HEK293 (cell line): ENCODE data around the gene TBC1D24.
A peak's percentile ranks its signal among the peaks of the same experiment; 100 is the strongest.

Experiments used
- CTCF ChIA-PET: fragments of 350-600 bp; formaldehyde crosslinking; extraction: SDS; loops from one replicate; lab custom pipeline; 2021; ENCODE audit warnings: antibody characterized with exemption; lab: Yijun Ruan, JAX
- POLR2A ChIA-PET: fragments of 300-600 bp; formaldehyde crosslinking; extraction: SDS; loops from one replicate; lab custom pipeline; 2020; ENCODE audit warnings: antibody characterized with exemption, inconsistent platforms; lab: Yijun Ruan, JAX
- H3K27ac ChIP-seq: fragments of 200-500 bp; sonication (Bioruptor generic); 2 replicates; pipeline ENCODE4 v1.5.1; 2014; ENCODE audit warnings: low read depth, low read length, control low read depth, inconsistent platforms; ENCODE audit errors: extremely low read depth
- H3K36me3 ChIP-seq, 2 experiments: fragments of 200-500 bp in 1 of 2; sonication (Bioruptor generic) in 1 of 2; 1 replicate in 1 of 2; 2 replicates in 1 of 2; pipeline ENCODE4 v1.5.1; 2014 to 2017; ENCODE audit warnings: inconsistent platforms in 2 of 2, low read length in 2 of 2; ENCODE audit not compliant: control insufficient read depth in 2 of 2, insufficient read depth in 1 of 2
- H3K4me1 ChIP-seq: fragments of 200-500 bp; sonication (Bioruptor generic); 2 replicates; pipeline ENCODE4 v1.5.1; 2014; ENCODE audit warnings: mild to moderate bottlenecking, low read length, inconsistent platforms; ENCODE audit not compliant: control insufficient read depth, insufficient read depth
- H3K4me3 ChIP-seq: 2 replicates; pipeline ENCODE4 v1.5.1; 2011; ENCODE audit warnings: low read depth, mild to moderate bottlenecking, control low read depth, low read length, moderate library complexity
- H3K9me3 ChIP-seq: fragments of 200-500 bp; sonication (Bioruptor generic); 2 replicates; pipeline ENCODE4 v1.5.1; 2014; ENCODE audit warnings: low read depth, low read length, inconsistent platforms; ENCODE audit not compliant: control insufficient read depth, insufficient read depth
- EGR2 ChIP-seq: fragments of 450-650 bp; formaldehyde crosslinking; IDR thresholded peaks from 2 replicates; pipeline ENCODE4 v1.5.1; 2016; ENCODE audit warnings: low read depth, missing biosample characterization, missing genetic modification characterization
- KLF16 ChIP-seq: fragments of 450-650 bp; formaldehyde crosslinking; IDR thresholded peaks from 2 replicates; pipeline ENCODE4 v1.5.1; 2017; ENCODE audit warnings: missing biosample characterization, missing genetic modification characterization
- MEIS1 ChIP-seq: sonication (generic); formaldehyde crosslinking; IDR thresholded peaks from 2 replicates; pipeline ENCODE4 v1.8.1; 2022; ENCODE audit warnings: missing genetic modification reagents, mild to moderate bottlenecking, borderline replicate concordance
- MZF1 ChIP-seq: fragments of 450-650 bp; formaldehyde crosslinking; IDR thresholded peaks from 2 replicates; pipeline ENCODE4 v1.5.1; 2017; ENCODE audit warnings: missing biosample characterization, missing genetic modification characterization, borderline replicate concordance
- REPIN1 ChIP-seq: fragments of 450-650 bp; formaldehyde crosslinking; IDR thresholded peaks from 2 replicates; pipeline ENCODE4 v1.5.1; 2017; ENCODE audit warnings: missing biosample characterization, missing genetic modification characterization, low read depth
- SALL2 ChIP-seq: fragments of 450-650 bp; formaldehyde crosslinking; IDR thresholded peaks from 2 replicates; pipeline ENCODE4 v1.5.0; 2017; ENCODE audit warnings: missing biosample characterization, mild to moderate bottlenecking, missing genetic modification characterization, borderline replicate concordance
- SCRT2 ChIP-seq: fragments of 450-650 bp; formaldehyde crosslinking; IDR thresholded peaks from 2 replicates; pipeline ENCODE4 v1.5.1; 2016; ENCODE audit warnings: missing biosample characterization, missing genetic modification characterization
- YY1 ChIP-seq: fragments of 450-650 bp; formaldehyde crosslinking; IDR thresholded peaks from 2 replicates; pipeline ENCODE4 v1.5.1; 2018; ENCODE audit warnings: missing biosample characterization, missing genetic modification characterization
- ZNF132 ChIP-seq: fragments of 450-650 bp; formaldehyde crosslinking; IDR thresholded peaks from 2 replicates; pipeline ENCODE4 v1.5.1; 2017; ENCODE audit warnings: missing biosample characterization, missing genetic modification characterization, borderline replicate concordance
- ZNF292 ChIP-seq: fragments of 450-650 bp; formaldehyde crosslinking; IDR thresholded peaks from 2 replicates; pipeline ENCODE4 v1.5.1; 2016; ENCODE audit warnings: low read depth, missing biosample characterization, missing genetic modification characterization, borderline replicate concordance
- ZNF311 ChIP-seq: fragments of 450-650 bp; formaldehyde crosslinking; IDR thresholded peaks from 2 replicates; pipeline ENCODE4 v1.5.1; 2017; ENCODE audit warnings: missing biosample characterization, missing genetic modification characterization, borderline replicate concordance
- ZNF335 ChIP-seq: fragments of 450-650 bp; formaldehyde crosslinking; conservative IDR thresholded peaks from 2 replicates; pipeline ENCODE4 v1.5.1; 2016; ENCODE audit warnings: missing biosample characterization, missing genetic modification characterization
- ZNF341 ChIP-seq: fragments of 450-650 bp; formaldehyde crosslinking; IDR thresholded peaks from 2 replicates; pipeline ENCODE4; 2016; ENCODE audit warnings: low read depth, missing biosample characterization, missing genetic modification characterization
- ZNF416 ChIP-seq: fragments of 450-650 bp; formaldehyde crosslinking; IDR thresholded peaks from 2 replicates; pipeline ENCODE4 v1.5.1; 2016; ENCODE audit warnings: missing biosample characterization, missing genetic modification characterization
- ZNF433 ChIP-seq: fragments of 450-650 bp; formaldehyde crosslinking; IDR thresholded peaks from 2 replicates; pipeline ENCODE4 v1.5.1; 2016; ENCODE audit warnings: missing biosample characterization, missing genetic modification characterization, low read depth
- ZNF544 ChIP-seq: fragments of 450-650 bp; formaldehyde crosslinking; IDR thresholded peaks from 2 replicates; pipeline ENCODE4 v1.5.0; 2017; ENCODE audit warnings: missing biosample characterization, missing genetic modification characterization
- ZNF560 ChIP-seq: fragments of 450-650 bp; formaldehyde crosslinking; IDR thresholded peaks from 2 replicates; pipeline ENCODE4 v1.5.1; 2017; ENCODE audit warnings: missing biosample characterization, missing genetic modification characterization, borderline replicate concordance
- ZNF585B ChIP-seq: fragments of 450-650 bp; formaldehyde crosslinking; IDR thresholded peaks from 2 replicates; pipeline ENCODE4 v1.5.1; 2016; ENCODE audit warnings: missing biosample characterization, missing genetic modification characterization
- ZNF664 ChIP-seq: fragments of 450-650 bp; formaldehyde crosslinking; IDR thresholded peaks from 2 replicates; pipeline ENCODE4 v1.5.1; 2016; ENCODE audit warnings: missing biosample characterization, missing genetic modification characterization
- ZNF707 ChIP-seq: fragments of 450-650 bp; formaldehyde crosslinking; IDR thresholded peaks from 2 replicates; pipeline ENCODE4 v1.5.1; 2016; ENCODE audit warnings: missing biosample characterization, missing genetic modification characterization
- ZNF830 ChIP-seq: fragments of 450-650 bp; IDR thresholded peaks from 2 replicates; pipeline ENCODE4 v1.5.0; 2018; ENCODE audit warnings: missing biosample characterization, missing genetic modification characterization, low read depth, mild to moderate bottlenecking, moderate library complexity
- TF ChIP-seq, protein P1 (sequence below): fragments of 450-650 bp; formaldehyde crosslinking; IDR thresholded peaks from 2 replicates; pipeline ENCODE4 v1.5.1; 2017; ENCODE audit warnings: missing biosample characterization, mild to moderate bottlenecking, missing genetic modification characterization, moderate library complexity
- TF ChIP-seq, protein P2 (sequence below): fragments of 450-650 bp; formaldehyde crosslinking; conservative IDR thresholded peaks from 2 replicates; pipeline ENCODE4 v1.5.1; 2016; ENCODE audit warnings: low read depth, missing biosample characterization, missing genetic modification characterization
- TF ChIP-seq, protein P3 (sequence below): fragments of 450-650 bp; formaldehyde crosslinking; IDR thresholded peaks from 2 replicates; pipeline ENCODE4 v1.5.1; 2016; ENCODE audit warnings: missing biosample characterization, missing genetic modification characterization, borderline replicate concordance
- TF ChIP-seq, protein P4 (sequence below): IDR thresholded peaks from 2 replicates; pipeline ENCODE4 v1.6.1; 2011; ENCODE audit warnings: mild to moderate bottlenecking, low read depth, low read length, borderline replicate concordance

TBC1D24 gene

DNA sequence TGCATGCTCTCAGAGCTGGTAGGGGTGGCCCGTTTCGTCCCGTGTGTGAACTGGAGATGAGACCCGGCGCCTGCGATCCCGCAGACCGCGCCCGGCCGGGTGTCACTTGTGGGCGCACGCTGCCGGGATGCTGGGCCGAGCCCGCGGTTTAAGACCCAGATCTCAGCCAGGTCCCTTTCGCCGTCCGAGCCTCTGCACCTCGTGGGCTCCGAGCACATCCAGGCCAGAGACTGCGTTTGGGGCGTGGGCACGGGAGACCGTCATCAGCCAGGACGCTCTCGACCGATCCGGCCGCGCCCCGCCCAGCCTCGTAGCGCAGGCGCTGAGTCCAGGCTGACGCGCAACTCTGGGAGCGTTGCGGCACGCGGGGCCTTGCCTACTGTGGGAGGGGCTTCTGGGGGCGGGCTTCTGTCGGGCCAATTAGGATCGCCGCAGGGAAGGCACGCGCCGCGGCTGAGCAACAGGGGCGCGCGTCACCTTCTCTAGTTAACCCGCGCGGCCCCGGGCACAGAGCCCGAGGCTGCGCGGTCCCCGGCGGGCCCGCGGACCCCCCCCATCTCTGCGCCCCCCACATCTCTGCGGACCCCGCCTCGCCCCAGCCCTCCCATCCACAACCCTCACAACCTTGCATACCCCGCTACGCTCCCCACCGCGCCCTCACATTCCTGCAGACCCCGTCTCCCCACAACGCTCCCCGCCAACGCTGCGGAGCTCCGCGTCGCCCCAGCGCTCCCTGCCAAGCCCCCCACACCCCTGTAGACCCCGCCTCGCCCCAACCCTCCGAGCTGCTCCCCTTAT lies 57.0 kb downstream of the TBC1D24 start:
- POLR2A ChIA-PET = interaction anchor here (0.8 to 3.6 kb wide), 6 partner anchors 12 to 377 kb away, joined by 3 to 25 read pairs (median 3); partner anchors contain the start of genes AMDHD2, DNASE1L2, TBC1D24 and TRAF7
- CTCF ChIA-PET = no interaction called here
- H3K4me3 ChIP-seq = peak overlapping the region; percentile 44
- H3K4me1 ChIP-seq = peaks cover 3% of the 10 kb centered on the region; the same call in 1 of the 2 replicates
- peak overlapping the region; percentile 28; the same call in 1 of the 2 replicates for H3K27ac ChIP-seq
- H3K9me3 ChIP-seq = no peaks in the 10 kb centered on the region
- H3K36me3 ChIP-seq = peaks cover 0 to 41% of the 10 kb centered on the region in 2 experiments; a peak in 1 of 3 replicates
- peak; percentile 86 for TF ChIP-seq ZNF335 (tag by site-specific recombination)
- no peak for TF ChIP-seq ZNF664 (tag by site-specific recombination)
- TF ChIP-seq KLF16 (tag by site-specific recombination) = peak; percentile 86
- TF ChIP-seq ZNF707 (tag by site-specific recombination) = no peak
- TF ChIP-seq ZNF292 = no peak
- TF ChIP-seq ZNF341 (tag by site-specific recombination) = peak; percentile 66
- no peak for TF ChIP-seq ZNF311
- TF ChIP-seq, protein P1, sequence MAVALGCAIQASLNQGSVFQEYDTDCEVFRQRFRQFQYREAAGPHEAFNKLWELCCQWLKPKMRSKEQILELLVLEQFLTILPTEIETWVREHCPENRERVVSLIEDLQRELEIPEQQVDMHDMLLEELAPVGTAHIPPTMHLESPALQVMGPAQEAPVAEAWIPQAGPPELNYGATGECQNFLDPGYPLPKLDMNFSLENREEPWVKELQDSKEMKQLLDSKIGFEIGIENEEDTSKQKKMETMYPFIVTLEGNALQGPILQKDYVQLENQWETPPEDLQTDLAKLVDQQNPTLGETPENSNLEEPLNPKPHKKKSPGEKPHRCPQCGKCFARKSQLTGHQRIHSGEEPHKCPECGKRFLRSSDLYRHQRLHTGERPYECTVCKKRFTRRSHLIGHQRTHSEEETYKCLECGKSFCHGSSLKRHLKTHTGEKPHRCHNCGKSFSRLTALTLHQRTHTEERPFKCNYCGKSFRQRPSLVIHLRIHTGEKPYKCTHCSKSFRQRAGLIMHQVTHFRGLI (tag by site-specific recombination) = peak; percentile 47; the same call in 1 of the 2 replicates
- TF ChIP-seq MEIS1 (CRISPR knock-in tag) = no peak
- TF ChIP-seq ZNF416 = no peak
- TF ChIP-seq EGR2 = no peak; the same call in 1 of the 2 replicates
- TF ChIP-seq ZNF433 (tag by site-specific recombination) = no peak
- TF ChIP-seq, protein P2, sequence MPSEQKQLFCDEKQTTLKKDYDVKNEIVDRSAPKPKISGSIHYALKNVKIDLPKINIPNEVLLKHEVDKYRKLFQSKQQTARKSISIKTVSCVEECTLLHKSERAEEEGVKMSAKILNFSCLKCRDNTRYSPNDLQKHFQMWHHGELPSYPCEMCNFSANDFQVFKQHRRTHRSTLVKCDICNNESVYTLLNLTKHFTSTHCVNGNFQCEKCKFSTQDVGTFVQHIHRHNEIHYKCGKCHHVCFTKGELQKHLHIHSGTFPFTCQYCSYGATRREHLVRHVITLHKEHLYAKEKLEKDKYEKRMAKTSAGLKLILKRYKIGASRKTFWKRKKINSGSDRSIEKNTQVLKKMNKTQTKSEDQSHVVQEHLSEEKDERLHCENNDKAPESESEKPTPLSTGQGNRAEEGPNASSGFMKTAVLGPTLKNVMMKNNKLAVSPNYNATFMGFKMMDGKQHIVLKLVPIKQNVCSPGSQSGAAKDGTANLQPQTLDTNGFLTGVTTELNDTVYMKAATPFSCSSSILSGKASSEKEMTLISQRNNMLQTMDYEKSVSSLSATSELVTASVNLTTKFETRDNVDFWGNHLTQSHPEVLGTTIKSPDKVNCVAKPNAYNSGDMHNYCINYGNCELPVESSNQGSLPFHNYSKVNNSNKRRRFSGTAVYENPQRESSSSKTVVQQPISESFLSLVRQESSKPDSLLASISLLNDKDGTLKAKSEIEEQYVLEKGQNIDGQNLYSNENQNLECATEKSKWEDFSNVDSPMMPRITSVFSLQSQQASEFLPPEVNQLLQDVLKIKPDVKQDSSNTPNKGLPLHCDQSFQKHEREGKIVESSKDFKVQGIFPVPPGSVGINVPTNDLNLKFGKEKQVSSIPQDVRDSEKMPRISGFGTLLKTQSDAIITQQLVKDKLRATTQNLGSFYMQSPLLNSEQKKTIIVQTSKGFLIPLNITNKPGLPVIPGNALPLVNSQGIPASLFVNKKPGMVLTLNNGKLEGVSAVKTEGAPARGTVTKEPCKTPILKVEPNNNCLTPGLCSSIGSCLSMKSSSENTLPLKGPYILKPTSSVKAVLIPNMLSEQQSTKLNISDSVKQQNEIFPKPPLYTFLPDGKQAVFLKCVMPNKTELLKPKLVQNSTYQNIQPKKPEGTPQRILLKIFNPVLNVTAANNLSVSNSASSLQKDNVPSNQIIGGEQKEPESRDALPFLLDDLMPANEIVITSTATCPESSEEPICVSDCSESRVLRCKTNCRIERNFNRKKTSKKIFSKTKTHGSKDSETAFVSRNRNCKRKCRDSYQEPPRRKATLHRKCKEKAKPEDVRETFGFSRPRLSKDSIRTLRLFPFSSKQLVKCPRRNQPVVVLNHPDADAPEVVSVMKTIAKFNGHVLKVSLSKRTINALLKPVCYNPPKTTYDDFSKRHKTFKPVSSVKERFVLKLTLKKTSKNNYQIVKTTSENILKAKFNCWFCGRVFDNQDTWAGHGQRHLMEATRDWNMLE (tag by site-specific recombination) = no peak
- TF ChIP-seq, protein P3, sequence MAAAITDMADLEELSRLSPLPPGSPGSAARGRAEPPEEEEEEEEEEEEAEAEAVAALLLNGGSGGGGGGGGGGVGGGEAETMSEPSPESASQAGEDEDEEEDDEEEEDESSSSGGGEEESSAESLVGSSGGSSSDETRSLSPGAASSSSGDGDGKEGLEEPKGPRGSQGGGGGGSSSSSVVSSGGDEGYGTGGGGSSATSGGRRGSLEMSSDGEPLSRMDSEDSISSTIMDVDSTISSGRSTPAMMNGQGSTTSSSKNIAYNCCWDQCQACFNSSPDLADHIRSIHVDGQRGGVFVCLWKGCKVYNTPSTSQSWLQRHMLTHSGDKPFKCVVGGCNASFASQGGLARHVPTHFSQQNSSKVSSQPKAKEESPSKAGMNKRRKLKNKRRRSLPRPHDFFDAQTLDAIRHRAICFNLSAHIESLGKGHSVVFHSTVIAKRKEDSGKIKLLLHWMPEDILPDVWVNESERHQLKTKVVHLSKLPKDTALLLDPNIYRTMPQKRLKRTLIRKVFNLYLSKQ = no peak
- no peak for TF ChIP-seq ZNF132
- TF ChIP-seq ZNF560 (tag by site-specific recombination) = no peak
- no peak for TF ChIP-seq SALL2 (tag by site-specific recombination)
- no peak for TF ChIP-seq ZNF544 (tag by site-specific recombination)
- TF ChIP-seq ZNF830 (tag by site-specific recombination) = no peak
- TF ChIP-seq YY1 (tag by site-specific recombination) = no peak
- TF ChIP-seq, protein P4, sequence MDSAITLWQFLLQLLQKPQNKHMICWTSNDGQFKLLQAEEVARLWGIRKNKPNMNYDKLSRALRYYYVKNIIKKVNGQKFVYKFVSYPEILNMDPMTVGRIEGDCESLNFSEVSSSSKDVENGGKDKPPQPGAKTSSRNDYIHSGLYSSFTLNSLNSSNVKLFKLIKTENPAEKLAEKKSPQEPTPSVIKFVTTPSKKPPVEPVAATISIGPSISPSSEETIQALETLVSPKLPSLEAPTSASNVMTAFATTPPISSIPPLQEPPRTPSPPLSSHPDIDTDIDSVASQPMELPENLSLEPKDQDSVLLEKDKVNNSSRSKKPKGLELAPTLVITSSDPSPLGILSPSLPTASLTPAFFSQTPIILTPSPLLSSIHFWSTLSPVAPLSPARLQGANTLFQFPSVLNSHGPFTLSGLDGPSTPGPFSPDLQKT = no peak
- no peak for TF ChIP-seq REPIN1 (tag by site-specific recombination)
- no peak for TF ChIP-seq MZF1 (tag by site-specific recombination)
- no peak for TF ChIP-seq ZNF585B (tag by site-specific recombination)
- peak; percentile 97 for TF ChIP-seq SCRT2 (tag by site-specific recombination)
